Choroid plexus epithelial cell (primary cell): ENCODE data around the gene C1QL1.

Source experiments
- DNase-seq: peaks from one replicate; pipeline ENCODE4 v3.0.0-alpha.2; 2010; ENCODE audit warnings: low read depth
- H3K4me3 ChIP-seq: 2 replicates; pipeline ENCODE4 v1.5.1; 2011; ENCODE audit warnings: low read depth, mild to moderate bottlenecking, control low read depth, low read length, moderate library complexity
- TF ChIP-seq, protein P1 (sequence below): conservative IDR thresholded peaks from 2 replicates; pipeline ENCODE4 v1.5.1; 2011; ENCODE audit warnings: low read depth, mild to moderate bottlenecking, control low read depth, inconsistent platforms, low read length, moderate library complexity

Gene C1QL1

DNA sequence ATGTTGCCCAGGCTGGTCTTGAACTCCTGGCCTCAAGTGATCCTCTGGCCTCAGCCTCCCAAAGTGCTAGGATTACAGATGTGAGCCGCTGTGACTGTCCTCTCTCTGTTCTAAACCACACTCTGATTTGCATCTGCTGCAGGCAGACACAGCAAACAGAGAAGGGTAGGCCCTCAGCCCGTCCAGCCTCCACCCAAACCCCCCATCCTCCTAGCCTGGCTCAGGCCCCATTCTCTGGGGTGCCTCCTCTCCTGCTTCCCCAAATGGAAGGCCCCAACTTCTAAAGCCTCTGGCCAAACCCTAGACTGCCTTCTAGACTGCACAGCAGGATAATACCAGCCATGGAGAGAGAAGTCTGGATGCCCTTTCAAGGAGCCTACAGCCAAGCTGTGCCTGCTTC lies 48.7 kb downstream of the C1QL1 start:
- no peak for DNase-seq
- TF ChIP-seq, protein P1, sequence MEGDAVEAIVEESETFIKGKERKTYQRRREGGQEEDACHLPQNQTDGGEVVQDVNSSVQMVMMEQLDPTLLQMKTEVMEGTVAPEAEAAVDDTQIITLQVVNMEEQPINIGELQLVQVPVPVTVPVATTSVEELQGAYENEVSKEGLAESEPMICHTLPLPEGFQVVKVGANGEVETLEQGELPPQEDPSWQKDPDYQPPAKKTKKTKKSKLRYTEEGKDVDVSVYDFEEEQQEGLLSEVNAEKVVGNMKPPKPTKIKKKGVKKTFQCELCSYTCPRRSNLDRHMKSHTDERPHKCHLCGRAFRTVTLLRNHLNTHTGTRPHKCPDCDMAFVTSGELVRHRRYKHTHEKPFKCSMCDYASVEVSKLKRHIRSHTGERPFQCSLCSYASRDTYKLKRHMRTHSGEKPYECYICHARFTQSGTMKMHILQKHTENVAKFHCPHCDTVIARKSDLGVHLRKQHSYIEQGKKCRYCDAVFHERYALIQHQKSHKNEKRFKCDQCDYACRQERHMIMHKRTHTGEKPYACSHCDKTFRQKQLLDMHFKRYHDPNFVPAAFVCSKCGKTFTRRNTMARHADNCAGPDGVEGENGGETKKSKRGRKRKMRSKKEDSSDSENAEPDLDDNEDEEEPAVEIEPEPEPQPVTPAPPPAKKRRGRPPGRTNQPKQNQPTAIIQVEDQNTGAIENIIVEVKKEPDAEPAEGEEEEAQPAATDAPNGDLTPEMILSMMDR: no peak
- no peak overlapping the region for H3K4me3 ChIP-seq

- no peak for DNase-seq
- TF ChIP-seq, protein P1: no peak
- no peak overlapping the region for H3K4me3 ChIP-seq
These were observed 50.1 kb downstream of the C1QL1 start for GRCh38 chr17:44918006-44918405.

- no peak overlapping the region for H3K4me3 ChIP-seq
- no peak for DNase-seq
- TF ChIP-seq, protein P1: no peak
These were observed 50.6 kb downstream of the C1QL1 start for GRCh38 chr17:44917456-44917855.

GRCh38 chr17:44916781-44917241 lies 51.3 kb downstream of the C1QL1 start:
- TF ChIP-seq, protein P1: no peak

DNA sequence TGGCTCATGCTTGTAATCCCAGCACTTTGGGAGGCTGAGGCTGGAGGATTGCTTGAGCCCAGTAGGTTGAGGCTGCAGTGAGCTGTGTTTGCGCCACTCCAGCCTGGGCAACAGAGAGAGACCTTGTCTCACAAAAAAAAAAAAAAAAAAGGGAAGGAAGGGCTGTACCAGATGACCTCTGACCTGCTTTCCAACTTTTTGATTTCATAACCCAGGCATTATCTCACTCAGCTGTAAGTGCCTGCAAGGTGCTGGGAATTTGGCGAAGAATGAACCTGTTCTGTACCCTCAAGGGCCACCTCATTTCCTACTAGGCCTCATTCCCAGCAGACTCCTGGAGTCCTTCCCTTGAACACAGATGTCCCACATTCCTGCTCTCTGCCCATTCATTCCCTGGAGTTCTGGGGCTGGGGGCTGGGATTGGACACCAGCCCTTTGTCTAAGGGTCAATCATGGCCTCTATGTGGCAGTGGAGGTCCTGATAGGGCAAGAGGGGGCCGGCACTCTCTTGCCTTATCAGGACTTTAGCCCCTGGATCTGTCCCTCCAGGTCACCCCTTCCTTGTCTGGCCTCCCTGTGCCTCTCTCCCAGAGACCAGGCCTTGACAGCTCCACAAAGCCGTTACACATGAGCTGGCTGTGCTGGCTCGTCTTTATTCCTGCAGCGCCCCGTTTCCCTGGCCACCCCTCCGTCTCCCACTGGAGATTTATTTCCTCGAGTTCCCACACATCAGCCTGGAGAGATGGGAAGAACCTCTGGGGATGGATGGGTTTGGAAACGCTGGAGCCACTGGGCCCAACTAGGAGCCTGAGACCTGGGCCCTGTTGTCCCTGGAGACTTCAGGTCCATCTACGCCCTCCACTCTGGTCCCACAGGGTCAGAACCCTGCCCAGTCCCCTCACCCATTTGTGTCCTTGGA lies 52.0 kb downstream of the C1QL1 start:
- TF ChIP-seq, protein P1: no peak
- no peak overlapping the region for H3K4me3 ChIP-seq
- no peak for DNase-seq

More at GRCh38 chr17:44916781-44917241, 51.3 kb downstream of the C1QL1 start:
- no peak for DNase-seq
- H3K4me3 ChIP-seq: no peak overlapping the region

DNA sequence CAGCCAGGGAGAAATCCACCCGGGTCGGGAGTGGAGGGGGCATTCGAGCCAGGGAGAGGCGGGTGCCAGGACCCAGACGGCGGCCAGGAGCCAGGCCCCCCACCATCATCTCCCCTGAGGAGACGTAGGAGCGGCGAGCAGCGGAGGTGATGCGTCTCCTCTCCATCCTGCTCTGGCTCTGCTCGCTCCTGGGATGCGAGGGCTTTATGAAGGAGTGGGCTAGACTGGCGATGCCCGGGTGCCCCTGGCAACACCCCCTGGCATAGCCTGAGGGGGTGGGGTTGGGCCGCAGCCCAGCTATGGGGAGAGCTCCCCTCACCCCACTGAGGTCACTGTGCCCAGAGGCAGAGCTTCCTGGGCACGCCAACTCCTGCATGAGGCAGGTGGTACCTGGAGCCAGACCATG lies 52.8 kb downstream of the C1QL1 start, which contains the start of gene GFAP:
Gene GFAP (minus strand): TSS at position 180 of the 406 bp plus-strand sequence. CDS start 14 bp downstream, at position 166.
- TF ChIP-seq, protein P1: no peak
- no peak within 1 kb of the TSS for H3K4me3 ChIP-seq
- no peak for DNase-seq
